Myocyte (in vitro differentiated cells): Measurements from ENCODE around the gene NYAP1. TPM values are rescaled to one million over a fixed set of nuclear protein-coding genes. Genes with fewer than 3 reads are reported as not detected.
A peak's percentile ranks its signal among the peaks of the same experiment; 100 is the strongest.
"Not testable (repeated sequence)": the region's sequence is repeated elsewhere in the genome, so short reads cannot be mapped to it uniquely, and the experiment has no call there.

Source experiments
- DNase-seq: peaks from one replicate; pipeline ENCODE4 v3.0.0-alpha.2; 2012; ENCODE audit warnings: low read depth
- total RNA-seq: library from RNA; depleted of rRNA; stranded (reverse); fragments of >200 nt; gene quantifications from 2 replicates; pipeline ENCODE4 v1.2.3, GENCODE V29; 2014

The NYAP1 gene
- total RNA-seq, 1 donor from 2014 or later, result not detected

DNA sequence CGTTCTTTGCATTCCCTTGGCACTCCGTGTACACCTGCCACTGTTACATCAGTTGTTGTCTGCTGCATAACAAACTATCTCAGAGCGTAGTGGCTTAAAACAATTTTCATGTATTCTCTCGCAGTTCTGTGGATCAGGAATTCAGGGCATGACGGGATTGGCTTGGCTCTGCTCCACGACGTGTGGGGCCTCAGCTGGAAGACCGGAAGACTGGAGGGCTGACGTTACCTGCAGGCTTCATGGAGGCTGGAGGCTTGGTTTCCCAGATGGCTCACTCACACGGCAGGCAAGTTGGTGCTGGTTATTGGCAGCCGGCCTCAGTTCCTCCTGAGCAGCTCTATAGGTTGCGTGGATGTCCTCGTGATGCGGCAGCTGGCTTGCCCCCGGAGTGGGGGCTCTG is 25.5 kb downstream of the NYAP1 start:
- peak; percentile 62 for DNase-seq

- DNase-seq, result no peak
Measured at GRCh38 chr7:100510437-100511239, 26.9 kb downstream of the NYAP1 start.

DNA sequence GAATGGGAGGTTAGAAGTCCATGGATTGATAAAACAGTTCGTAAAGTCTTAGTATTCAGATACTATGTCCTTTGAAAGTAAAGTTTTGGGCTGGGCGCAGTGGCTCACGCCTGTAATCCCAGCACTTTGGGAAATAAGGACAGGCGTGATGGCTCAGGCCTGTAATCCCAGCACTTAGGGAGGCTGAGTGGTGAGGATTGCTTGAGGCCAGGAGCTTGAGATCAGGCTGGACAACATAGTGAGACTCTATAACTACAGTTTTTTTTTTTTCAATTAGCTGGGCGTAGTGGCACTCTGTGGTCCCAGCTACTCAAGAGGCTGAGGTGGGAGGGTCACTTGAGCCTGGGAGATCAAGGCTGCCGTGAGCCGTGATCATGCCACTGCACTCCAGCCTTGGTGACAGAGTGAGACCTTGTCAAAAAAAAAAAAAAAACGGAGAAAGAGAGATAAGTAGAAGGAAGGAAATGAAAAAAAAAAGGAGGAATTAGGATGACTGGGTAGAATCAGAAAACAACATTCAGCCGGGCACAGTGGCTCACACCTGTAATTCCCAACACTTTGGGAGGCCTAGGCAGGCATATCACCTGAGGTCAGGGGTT is 29.6 kb downstream of the NYAP1 start:
- DNase-seq, result no peak

GRCh38 chr7:100515072-100515532 is 31.4 kb downstream of the NYAP1 start:
- DNase-seq, result peak; percentile 52

DNA sequence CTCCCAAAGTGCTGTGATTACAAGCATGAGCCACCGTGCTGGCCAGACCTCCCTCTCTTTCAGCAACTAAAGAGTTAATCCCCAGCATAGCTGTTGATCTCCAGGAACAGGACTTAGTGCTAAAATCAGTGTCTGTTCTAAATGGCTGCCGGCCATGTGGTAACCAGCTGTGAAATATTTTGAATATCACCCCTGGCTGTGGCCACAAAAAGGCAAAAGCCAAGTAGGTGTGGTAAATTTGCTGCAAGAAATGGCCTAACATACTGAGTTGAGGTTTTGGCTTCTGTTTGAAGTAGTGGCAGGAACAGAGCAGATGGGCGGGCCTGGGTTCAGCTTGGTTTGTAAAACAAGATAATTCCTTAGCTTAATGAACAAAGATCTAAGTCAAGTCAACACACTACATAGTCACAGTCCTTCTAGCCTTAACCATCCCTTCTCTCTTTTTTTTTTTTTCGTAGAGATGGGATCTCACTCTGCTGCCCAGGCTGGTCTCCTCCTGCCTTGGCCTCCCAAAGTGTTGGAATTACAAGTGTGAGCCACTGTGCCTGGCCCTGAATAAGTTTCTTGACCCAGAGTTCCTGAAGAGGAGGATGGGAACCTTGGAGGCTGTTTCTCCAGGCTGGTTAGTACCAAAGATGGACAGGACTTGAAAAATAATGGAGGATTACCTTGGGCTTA is 32.5 kb downstream of the NYAP1 start:
- DNase-seq, result peak; percentile 97

DNA sequence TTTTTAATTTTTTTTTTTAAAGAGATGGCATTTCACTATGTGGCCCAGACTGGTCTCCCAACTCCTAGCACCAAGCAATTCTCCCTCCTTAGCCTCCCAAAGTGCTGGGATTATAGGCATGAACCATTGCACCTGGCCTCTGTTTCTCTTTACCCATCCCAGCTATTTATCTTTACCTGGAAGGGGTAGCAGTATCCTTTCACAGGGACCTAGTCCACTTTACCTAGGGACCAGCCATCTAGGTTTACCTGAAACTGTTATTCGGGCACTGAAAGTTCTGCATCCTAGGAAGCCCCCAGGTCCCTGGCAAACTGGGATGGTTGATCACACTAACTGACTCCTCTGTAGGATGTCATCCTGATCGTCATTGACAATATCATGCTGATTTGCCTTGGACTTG is 33.6 kb downstream of the NYAP1 start:
- DNase-seq, result no peak

DNA sequence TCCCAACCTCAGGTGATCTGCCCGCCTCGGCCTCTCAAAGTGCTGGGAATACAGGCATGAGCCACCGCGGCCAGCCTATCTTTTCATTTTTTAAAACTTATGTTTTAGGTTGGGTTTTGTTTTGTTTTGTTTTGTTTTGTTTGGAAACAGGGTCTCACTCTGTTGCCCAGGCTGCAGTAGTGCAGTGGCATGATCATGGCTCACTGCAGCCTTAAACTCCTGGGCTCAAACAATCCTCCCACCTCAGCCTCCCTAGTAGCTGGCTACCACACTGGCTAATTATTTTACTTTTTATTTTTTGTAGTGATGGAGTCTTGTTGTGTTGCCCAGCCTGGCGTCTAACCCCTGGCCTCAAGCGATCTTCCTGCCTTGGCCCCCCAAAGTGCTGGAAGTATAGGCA is 35.9 kb downstream of the NYAP1 start:
- no peak for DNase-seq

- no peak for DNase-seq
Measured at GRCh38 chr7:100520138-100520537, 36.4 kb downstream of the NYAP1 start.

GRCh38 chr7:100521076-100521475 is 37.3 kb downstream of the NYAP1 start:
- no peak for DNase-seq

DNA sequence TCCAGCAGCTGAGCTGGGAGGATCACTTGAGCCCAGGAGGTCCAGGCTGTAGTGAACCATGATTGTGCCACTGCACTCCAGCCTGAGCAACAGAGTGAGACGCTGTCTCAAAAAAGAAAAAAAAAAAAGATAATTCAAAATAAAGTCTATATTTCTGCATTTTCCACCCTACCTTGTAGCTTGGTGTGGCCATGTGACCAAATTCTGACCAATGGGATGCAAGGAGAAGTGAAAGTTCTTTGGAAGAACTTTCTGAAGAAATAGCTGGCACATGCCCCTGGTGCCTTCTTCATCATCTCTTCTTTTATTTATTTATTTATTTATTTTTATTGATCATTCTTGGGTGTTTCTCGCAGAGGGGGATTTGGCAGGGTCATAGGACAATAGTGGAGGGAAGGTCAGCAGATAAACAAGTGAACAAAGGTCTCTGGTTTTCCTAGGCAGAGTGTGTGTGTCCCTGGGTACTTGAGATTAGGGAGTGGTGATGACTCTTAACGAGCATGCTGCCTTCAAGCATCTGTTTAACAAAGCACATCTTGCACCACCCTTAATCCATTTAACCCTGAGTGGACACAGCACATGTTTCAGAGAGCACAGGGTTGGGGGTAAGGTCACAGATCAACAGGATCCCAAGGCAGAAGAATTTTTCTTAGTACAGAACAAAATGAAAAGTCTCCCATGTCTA is 38.3 kb downstream of the NYAP1 start:
- not testable (repeated sequence) for DNase-seq

GRCh38 chr7:100523192-100523591 is 39.5 kb downstream of the NYAP1 start:
- DNase-seq, result not testable (repeated sequence)

GRCh38 chr7:100528108-100528866 is 44.6 kb downstream of the NYAP1 start:
- not testable (repeated sequence) for DNase-seq

- peak; percentile 45 for DNase-seq
Measured at GRCh38 chr7:100532165-100533022, 48.7 kb downstream of the NYAP1 start.

DNA sequence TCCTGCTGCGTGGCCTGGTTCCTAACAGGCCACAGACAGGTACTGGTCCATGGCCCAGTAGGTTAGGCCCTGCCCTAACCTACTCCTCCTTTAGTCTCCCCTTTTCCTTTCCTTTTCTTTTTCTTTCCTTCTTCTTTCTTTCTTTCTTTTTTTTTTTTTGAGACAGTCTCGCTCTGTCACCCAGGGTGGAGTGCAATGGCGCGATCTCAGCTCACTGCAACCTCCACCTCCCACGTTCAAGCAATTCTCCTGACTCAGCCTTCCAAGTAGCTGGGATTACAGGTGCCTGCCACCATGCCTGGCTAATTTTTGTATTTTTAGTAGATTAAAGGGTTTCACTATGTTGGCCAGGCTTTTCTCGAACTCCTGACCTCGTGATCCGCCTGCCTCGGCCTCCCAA is 52.3 kb downstream of the NYAP1 start:
- DNase-seq, result not testable (repeated sequence)

DNA sequence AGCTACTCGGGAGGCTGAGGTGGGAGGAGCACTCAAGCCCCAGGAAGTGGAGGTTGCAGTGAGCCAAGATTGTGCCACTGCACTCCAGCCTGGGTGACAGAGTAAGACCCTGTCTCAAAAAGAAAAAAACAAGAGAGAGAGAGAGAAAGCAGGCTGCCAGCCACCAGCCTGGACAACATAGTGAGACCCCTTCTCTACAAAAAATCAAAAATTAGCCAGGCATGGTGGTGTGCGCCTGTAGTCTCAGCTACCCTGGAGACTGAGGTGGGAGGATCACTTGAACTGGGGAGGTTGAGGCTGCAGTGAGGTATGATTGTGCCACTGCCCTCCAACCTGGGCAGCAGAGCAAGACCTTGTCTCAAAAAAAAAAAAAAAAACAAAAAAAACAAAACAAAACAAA is 53.0 kb downstream of the NYAP1 start:
- DNase-seq, result not testable (repeated sequence)

DNA sequence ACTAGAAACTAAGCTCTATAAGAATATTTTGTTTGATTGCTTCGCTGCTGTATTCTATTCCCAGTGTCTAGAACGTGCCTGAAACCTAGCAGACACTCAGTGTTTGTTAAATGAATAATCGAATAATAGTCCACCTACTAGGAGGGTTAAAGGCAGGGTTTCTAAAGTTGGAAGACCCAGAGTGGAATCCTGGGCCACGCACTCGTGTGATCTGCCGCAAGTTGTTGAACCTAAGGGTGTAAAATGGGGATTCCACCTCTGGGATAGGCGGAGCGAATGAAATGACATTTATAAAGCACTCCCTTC is 54.6 kb downstream of the NYAP1 start:
- DNase-seq, result no peak

- peak; percentile 100 for DNase-seq
Measured at GRCh38 chr7:100538654-100539435, 55.1 kb downstream of the NYAP1 start, which contains the start of gene AGFG2. Gene AGFG2, plus strand, starts transcription at chr7:100539203. Its CDS starts 144 bp downstream, at chr7:100539347.

DNA sequence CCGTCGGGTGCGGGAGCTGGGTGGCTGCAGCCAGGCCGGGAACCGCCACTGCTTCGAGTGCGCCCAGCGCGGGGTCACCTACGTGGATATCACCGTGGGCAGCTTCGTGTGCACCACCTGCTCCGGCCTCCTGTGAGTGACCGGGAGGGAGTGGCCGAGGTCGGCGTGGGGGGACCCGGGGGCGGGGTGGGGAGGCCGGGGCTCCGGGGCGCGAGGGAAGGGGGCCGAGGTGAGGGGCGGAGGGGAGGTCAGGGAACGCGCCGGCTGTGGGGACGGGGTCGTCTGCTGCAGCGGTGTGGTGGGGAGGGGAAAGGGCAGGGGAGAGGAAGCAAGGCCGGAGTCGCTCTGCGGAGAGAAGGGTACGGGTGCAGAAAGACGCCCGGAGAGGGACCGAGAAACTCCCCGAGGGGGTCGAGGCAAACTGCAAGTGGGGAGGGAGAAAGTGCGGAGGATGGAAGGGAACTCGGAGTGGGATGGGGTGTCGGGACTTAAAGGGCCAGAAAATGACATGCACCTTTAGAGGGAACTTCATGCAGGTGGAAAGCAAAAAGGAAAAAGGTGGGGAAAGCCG is 55.8 kb downstream of the NYAP1 start:
- no peak for DNase-seq
